HEK293T (cell line): ENCODE results near the gene CFAP119.

Source experiments
- ARNT ChIP-seq: fragments of 450-650 bp; IDR thresholded peaks from 2 replicates; pipeline ENCODE4 v1.6.1; 2017; ENCODE audit warnings: mild to moderate bottlenecking
- ELF4 ChIP-seq: fragments of 450-650 bp; IDR thresholded peaks from 2 replicates; pipeline ENCODE4 v1.6.1; 2017; ENCODE audit warnings: antibody characterized with exemption
- FOXA1 ChIP-seq: fragments of 450-650 bp; IDR thresholded peaks from 2 replicates; pipeline ENCODE4 v1.6.1; 2016; ENCODE audit warnings: mild to moderate bottlenecking
- FOXK2 ChIP-seq: fragments of 450-650 bp; IDR thresholded peaks from 2 replicates; pipeline ENCODE4 v1.6.1; 2016; ENCODE audit warnings: mild to moderate bottlenecking
- FOXM1 ChIP-seq: fragments of 450-650 bp; IDR thresholded peaks from 2 replicates; pipeline ENCODE4 v1.6.1; 2017; ENCODE audit warnings: mild to moderate bottlenecking, borderline replicate concordance
- HDGF ChIP-seq: fragments of 450-650 bp; IDR thresholded peaks from 2 replicates; pipeline ENCODE4 v1.6.1; 2017; ENCODE audit warnings: antibody characterized with exemption, borderline replicate concordance
- L3MBTL2 ChIP-seq: fragments of 450-650 bp; conservative IDR thresholded peaks from 2 replicates; pipeline ENCODE4 v1.6.1; 2016; ENCODE audit warnings: mild to moderate bottlenecking
- LEF1 ChIP-seq: fragments of 450-650 bp; IDR thresholded peaks from 2 replicates; pipeline ENCODE4 v1.6.1; 2017; ENCODE audit warnings: mild to moderate bottlenecking, borderline replicate concordance
- NFRKB ChIP-seq: fragments of 450-650 bp; IDR thresholded peaks from 2 replicates; pipeline ENCODE4 v1.6.1; 2016; ENCODE audit warnings: mild to moderate bottlenecking, moderate library complexity
- PKNOX1 ChIP-seq: fragments of 450-650 bp; IDR thresholded peaks from 2 replicates; pipeline ENCODE4 v1.6.1; 2016
- SP1 ChIP-seq: fragments of 450-650 bp; IDR thresholded peaks from 2 replicates; pipeline ENCODE4 v1.6.1; 2017
- SUZ12 ChIP-seq: fragments of 450-650 bp; IDR thresholded peaks from 2 replicates; pipeline ENCODE4 v1.6.1; 2016; ENCODE audit warnings: mild to moderate bottlenecking
- TARDBP ChIP-seq: fragments of 450-650 bp; IDR thresholded peaks from 2 replicates; pipeline ENCODE4 v1.6.1; 2016
- ZNF384 ChIP-seq: fragments of 450-650 bp; IDR thresholded peaks from 2 replicates; pipeline ENCODE4 v1.6.1; 2016

GRCh38 chr16:30780549-30780948, 18.7 kb upstream of the CFAP119 start:
- TF ChIP-seq ZNF384: no peak
- TF ChIP-seq TARDBP: no peak
- no peak for TF ChIP-seq FOXA1
- TF ChIP-seq L3MBTL2: no peak
- no peak for TF ChIP-seq SP1
- TF ChIP-seq LEF1: no peak
- TF ChIP-seq NFRKB: no peak
- TF ChIP-seq FOXK2: no peak
- no peak for TF ChIP-seq SUZ12
- no peak for TF ChIP-seq PKNOX1
- TF ChIP-seq HDGF: no peak
- no peak for TF ChIP-seq FOXM1
- no peak for TF ChIP-seq ELF4
- TF ChIP-seq ARNT: no peak
